ENCODE data around the gene CHD2. TPM values are rescaled to one million over a fixed set of nuclear protein-coding genes. Genes with fewer than 3 reads are reported as not detected.

Gene CHD2
- total and polyA plus RNA-seq, 9 donors: 53.4 to 71.2 (median 54.8) TPM

DNA sequence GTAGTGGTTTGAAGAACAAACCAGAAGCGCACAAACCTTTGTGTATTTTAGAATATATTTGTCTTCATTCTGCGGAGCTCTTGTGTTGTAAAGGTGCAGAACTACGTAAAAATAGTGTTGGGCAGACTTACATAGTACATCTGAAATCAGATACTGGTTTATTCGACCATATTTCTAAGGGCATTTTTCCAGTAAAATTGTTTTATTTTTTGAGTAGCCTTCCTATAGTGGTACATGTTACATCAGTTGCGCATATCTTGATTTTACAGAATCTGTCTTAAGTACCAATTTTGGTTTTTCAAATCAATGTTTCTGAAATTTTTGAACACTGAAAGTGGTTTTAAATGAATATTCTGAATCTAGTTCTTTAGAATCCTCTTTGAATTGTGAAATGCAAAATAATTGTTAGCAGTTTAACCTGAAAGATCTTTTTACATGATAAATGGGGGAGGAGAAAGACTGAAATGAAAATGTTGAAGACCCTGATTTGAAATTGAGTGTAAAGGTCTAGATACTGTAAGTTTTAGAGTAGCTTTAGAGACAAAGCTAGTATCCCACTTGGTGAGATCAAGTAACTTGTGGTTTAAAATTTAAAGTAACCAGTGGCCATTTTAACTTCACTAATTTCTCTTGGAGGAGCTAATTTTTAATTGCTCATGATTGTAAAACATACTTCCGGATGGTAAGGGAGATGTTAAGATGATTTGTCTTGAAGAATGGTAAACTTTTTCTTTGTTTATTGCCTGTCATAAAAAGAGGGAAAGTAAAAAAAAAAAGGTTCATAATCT, 15.5 kb upstream of the CHD2 start:
- peak; percentile 64 for DNase-seq
- H3K4me3 ChIP-seq (ENCODE audit: low read length): peak overlapping the region; percentile 64
- 0% methylated on average over 1 of the region's 6 CpGs for WGBS (ENCODE audit: insufficient coverage)

DNA sequence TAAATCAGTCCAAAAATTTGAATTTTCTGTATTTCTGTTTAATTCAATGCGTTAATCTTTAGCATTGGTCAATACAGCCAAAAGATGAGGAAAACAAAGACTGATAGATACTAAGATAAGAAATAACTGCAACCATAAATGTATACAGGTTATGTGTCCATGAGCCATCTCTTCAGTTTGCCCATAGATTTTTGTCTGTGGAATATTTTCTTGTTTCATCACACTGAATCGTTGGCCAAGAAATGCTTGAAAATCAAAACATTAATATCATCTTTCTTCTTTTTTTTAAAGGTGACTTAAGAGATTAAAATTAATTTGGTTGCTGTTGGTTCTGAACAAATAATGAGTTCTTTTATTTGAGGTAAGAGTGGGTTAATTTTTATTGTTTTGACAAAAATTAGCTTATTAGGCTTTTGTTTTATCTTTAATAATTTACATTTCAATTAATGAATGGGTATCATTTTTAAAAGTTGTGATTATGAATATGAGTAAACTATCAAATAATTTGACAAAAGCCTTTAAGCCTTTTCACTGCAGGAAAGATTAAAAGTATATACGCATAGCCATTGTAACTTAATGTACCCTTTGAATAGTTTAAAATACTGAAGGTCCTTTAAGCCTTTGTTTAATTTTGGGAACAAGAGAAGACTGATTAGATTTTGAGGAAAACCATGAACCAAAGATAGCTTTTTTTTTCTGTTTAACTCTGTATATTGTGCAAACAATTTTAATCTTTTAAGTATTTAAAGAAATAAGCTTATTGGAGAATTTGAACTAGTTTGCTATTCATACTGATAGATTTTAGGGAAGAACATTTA, 14.7 kb upstream of the CHD2 start:
- WGBS (ENCODE audit: insufficient coverage): no CpG with 5 or more reads among the region's 3 CpGs
- Histone ChIP-seq H3K27ac (ENCODE audit: low read length) (peak overlapping the region; percentile 98), H3K9me3 (replicated peaks; ENCODE audit: control insufficient read depth, low read depth, low read length) (no peaks in the 10 kb centered on the region), H3K27me3 (ENCODE audit: control insufficient read depth, insufficient read depth, low read length) (no peaks in the 10 kb centered on the region), H3K36me3 (ENCODE audit: control insufficient read depth, insufficient read depth, low read length) (peaks cover 10% of the 10 kb centered on the region), H3K4me3 (ENCODE audit: low read length) (peak overlapping the region; percentile 64), H3K4me1 (ENCODE audit: control insufficient read depth, insufficient read depth, low read length) (peaks cover 17% of the 10 kb centered on the region)
- no peak for DNase-seq

More for the DNA sequence above, 15.5 kb upstream of the CHD2 start:
- no peaks in the 10 kb centered on the region for H3K9me3 ChIP-seq (replicated peaks; ENCODE audit: control insufficient read depth, low read depth, low read length)
- H3K27me3 ChIP-seq (ENCODE audit: control insufficient read depth, insufficient read depth, low read length): no peaks in the 10 kb centered on the region
- H3K4me1 ChIP-seq (ENCODE audit: control insufficient read depth, insufficient read depth, low read length): peaks cover 19% of the 10 kb centered on the region
- H3K36me3 ChIP-seq (ENCODE audit: control insufficient read depth, insufficient read depth, low read length): peaks cover 8% of the 10 kb centered on the region
- peak overlapping the region; percentile 98 for H3K27ac ChIP-seq (ENCODE audit: low read length)

DNA sequence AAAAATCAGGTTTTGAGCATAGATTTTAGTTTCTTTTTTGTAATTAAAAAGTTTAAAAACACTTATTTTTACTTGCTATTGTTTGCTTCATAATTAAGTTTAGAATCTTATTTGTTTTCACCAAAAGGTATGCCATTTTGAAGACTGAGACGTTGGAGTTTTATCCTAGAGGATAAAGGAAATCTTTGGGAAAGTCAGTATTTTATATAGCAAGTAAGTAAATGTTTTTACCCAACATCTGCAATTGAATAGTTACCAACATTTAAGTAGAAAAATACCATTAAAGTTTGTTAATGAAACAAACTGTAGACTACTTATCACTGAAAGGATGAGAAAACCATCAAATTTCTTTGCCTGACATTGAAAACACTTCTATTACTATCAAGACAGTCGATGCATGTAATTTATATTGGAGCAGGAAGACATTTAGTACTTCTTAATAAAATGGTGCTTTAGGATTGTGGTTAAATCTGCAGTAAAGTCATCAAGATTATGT, 14.0 kb upstream of the CHD2 start:
- Histone ChIP-seq H3K36me3 (ENCODE audit: control insufficient read depth, insufficient read depth, low read length) (peaks cover 16% of the 10 kb centered on the region), H3K27ac (ENCODE audit: low read length) (peak overlapping the region; percentile 98), H3K27me3 (ENCODE audit: control insufficient read depth, insufficient read depth, low read length) (no peaks in the 10 kb centered on the region), H3K4me1 (ENCODE audit: control insufficient read depth, insufficient read depth, low read length) (peaks cover 10% of the 10 kb centered on the region), H3K9me3 (replicated peaks; ENCODE audit: control insufficient read depth, low read depth, low read length) (no peaks in the 10 kb centered on the region), H3K4me3 (ENCODE audit: low read length) (no peak overlapping the region)
- DNase-seq: no peak
- no CpG with 5 or more reads among the region's 2 CpGs for WGBS (ENCODE audit: insufficient coverage)

DNA sequence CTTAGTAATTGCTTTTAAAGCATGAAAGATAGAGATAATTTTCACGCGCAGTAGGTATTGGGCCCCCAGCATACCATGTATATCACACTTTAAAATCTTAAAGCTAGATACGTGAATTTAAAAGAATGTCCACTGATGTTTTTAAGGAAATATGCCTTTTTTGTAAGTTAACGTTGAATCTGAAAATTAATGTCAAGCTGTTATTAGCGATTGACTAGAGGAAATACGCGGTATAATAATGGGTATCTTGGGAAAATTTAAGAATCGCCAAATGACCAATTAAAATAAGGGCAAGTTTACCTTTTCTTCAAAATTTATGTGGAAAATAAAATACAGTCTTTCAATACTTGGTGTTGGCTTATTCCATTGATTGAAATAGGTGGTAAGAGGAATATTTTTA, 13.3 kb upstream of the CHD2 start:
- peaks cover 3% of the 10 kb centered on the region for H3K4me1 ChIP-seq (ENCODE audit: control insufficient read depth, insufficient read depth, low read length)
- WGBS (ENCODE audit: insufficient coverage): no CpG with 5 or more reads among the region's 8 CpGs
- no peak overlapping the region for H3K4me3 ChIP-seq (ENCODE audit: low read length)
- no peak for DNase-seq
- H3K9me3 ChIP-seq (replicated peaks; ENCODE audit: control insufficient read depth, low read depth, low read length): no peaks in the 10 kb centered on the region
- peaks cover 16% of the 10 kb centered on the region for H3K36me3 ChIP-seq (ENCODE audit: control insufficient read depth, insufficient read depth, low read length)
- no peak overlapping the region for H3K27ac ChIP-seq (ENCODE audit: low read length)
- H3K27me3 ChIP-seq (ENCODE audit: control insufficient read depth, insufficient read depth, low read length): no peaks in the 10 kb centered on the region

DNA sequence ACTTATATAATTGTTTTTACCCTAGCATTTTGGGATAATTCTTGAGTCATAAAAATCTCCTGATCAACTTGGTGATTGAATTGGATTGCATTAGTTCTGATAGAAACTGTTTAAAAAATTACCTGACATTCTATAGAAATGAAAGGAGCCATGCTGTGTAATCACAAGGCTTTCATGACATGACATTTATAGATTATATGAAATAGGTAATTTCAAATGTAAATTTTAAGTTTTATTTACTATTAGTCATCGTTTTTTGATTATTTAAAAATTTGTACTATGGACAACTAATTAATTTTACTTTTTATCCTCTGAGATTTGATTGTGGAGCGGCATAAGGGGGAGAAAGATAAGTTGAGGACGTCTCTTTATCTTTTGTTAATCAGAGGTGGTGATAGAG, 12.3 kb upstream of the CHD2 start:
- no CpG with 5 or more reads among the region's 3 CpGs for WGBS (ENCODE audit: insufficient coverage)
- no peaks in the 10 kb centered on the region for H3K27me3 ChIP-seq (ENCODE audit: control insufficient read depth, insufficient read depth, low read length)
- H3K27ac ChIP-seq (ENCODE audit: low read length): no peak overlapping the region
- H3K36me3 ChIP-seq (ENCODE audit: control insufficient read depth, insufficient read depth, low read length): peaks cover 22% of the 10 kb centered on the region
- H3K9me3 ChIP-seq (replicated peaks; ENCODE audit: control insufficient read depth, low read depth, low read length): no peaks in the 10 kb centered on the region
- no peaks in the 10 kb centered on the region for H3K4me1 ChIP-seq (ENCODE audit: control insufficient read depth, insufficient read depth, low read length)
- DNase-seq: no peak
- no peak overlapping the region for H3K4me3 ChIP-seq (ENCODE audit: low read length)

DNA sequence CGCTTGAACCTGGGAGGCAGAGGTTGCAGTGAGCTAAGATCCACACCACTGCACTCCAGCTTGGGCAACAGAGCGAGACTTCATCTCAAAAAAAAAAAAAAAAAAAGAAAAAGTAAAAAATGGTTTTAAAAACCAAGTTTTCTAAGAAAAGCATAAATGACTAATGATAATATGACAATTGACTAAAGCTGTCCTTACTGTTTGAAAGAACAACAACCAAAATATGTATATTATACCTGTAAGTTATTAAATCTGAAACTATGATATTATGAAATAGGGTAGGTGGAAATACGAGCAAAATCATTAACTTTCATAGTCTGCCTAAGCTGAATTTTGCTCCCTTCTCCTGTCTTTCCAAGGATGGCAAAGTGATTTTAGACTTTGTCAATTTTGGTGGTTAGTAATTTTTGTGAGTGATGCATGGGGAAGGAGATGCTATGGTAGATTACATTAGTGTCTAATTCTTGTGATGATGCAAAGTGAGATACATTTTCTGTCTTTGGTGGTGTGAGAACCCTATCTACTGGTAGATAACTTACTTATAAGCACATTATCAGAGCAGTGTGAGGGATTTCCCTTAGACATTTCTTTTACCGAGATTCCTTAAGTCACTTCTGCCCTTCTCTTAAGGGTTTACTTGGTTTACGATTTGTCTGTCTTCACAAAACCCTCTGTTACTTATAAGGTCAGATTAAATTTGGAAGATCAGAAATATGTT, 10.6 kb upstream of the CHD2 start:
- no peak overlapping the region for H3K4me3 ChIP-seq (ENCODE audit: low read length)
- peaks cover 34% of the 10 kb centered on the region for H3K36me3 ChIP-seq (ENCODE audit: control insufficient read depth, insufficient read depth, low read length)
- no peaks in the 10 kb centered on the region for H3K27me3 ChIP-seq (ENCODE audit: control insufficient read depth, insufficient read depth, low read length)
- H3K9me3 ChIP-seq (replicated peaks; ENCODE audit: control insufficient read depth, low read depth, low read length): no peaks in the 10 kb centered on the region
- H3K4me1 ChIP-seq (ENCODE audit: control insufficient read depth, insufficient read depth, low read length): peaks cover under 1% of the 10 kb centered on the region
- no CpG with 5 or more reads among the region's 5 CpGs for WGBS (ENCODE audit: insufficient coverage)
- H3K27ac ChIP-seq (ENCODE audit: low read length): no peak overlapping the region
- DNase-seq: no peak

DNA sequence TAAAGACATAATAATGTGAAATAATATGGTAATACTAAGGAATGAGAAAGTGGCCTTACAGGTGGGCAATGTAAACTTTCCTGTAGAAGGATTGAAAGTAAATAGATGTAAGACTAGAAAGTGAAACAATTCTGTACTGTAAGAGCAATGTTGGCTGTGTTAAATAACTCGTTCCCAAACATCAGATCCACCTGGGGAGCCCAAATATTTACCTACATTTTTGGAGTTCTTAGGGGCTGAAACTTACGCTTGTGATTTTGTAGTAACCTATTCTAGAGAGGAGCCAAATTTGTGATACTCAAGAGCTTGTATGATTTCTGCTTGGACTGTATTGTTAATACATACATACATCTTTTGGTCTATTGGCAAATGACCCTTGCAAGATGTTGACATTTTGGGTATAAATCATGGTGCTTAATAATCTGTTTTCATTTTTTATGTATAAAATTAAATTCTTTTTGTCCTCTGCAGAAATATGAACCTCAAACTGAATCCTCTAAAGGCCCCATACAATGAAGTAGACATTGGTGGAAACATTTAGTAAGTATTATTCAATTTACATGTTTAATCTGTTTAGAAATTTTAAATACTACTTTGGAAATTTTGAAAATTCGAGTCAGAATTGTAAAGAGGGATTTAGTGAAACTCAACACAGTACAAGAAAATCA, 8.5 kb upstream of the CHD2 start:
- Histone ChIP-seq H3K36me3 (ENCODE audit: control insufficient read depth, insufficient read depth, low read length) (peaks cover 38% of the 10 kb centered on the region), H3K27ac (ENCODE audit: low read length) (no peak overlapping the region)
- no CpG with 5 or more reads among the region's 3 CpGs for WGBS (ENCODE audit: insufficient coverage)

DNA sequence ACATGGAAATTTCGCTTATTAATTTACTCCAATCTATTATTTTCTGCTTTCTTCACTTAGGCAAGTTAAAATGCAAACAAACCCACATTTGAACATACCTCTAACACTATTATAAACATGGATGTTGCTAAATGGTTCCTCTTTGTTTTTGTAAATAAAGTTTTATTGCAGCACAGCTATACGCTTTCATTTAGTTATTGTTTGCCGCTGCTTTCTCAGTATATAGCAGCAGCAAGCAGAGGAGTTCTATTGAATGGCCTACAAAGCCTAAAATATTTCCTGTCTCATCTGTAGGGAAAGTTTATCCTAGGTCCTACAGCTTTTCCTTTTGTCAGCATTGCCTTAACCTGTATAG, 7.9 kb upstream of the CHD2 start:
- Histone ChIP-seq H3K27me3 (ENCODE audit: control insufficient read depth, insufficient read depth, low read length) (no peaks in the 10 kb centered on the region), H3K27ac (ENCODE audit: low read length) (no peak overlapping the region), H3K36me3 (ENCODE audit: control insufficient read depth, insufficient read depth, low read length) (peaks cover 38% of the 10 kb centered on the region), H3K9me3 (replicated peaks; ENCODE audit: control insufficient read depth, low read depth, low read length) (no peaks in the 10 kb centered on the region), H3K4me3 (ENCODE audit: low read length) (no peak overlapping the region), H3K4me1 (ENCODE audit: control insufficient read depth, insufficient read depth, low read length) (peaks cover 3% of the 10 kb centered on the region)
- no CpG with 5 or more reads among the region's 3 CpGs for WGBS (ENCODE audit: insufficient coverage)
- no peak for DNase-seq

More for the DNA sequence above, 8.5 kb upstream of the CHD2 start:
- Histone ChIP-seq H3K9me3 (replicated peaks; ENCODE audit: control insufficient read depth, low read depth, low read length) (no peaks in the 10 kb centered on the region), H3K4me1 (ENCODE audit: control insufficient read depth, insufficient read depth, low read length) (peaks cover 3% of the 10 kb centered on the region), H3K4me3 (ENCODE audit: low read length) (no peak overlapping the region), H3K27me3 (ENCODE audit: control insufficient read depth, insufficient read depth, low read length) (no peaks in the 10 kb centered on the region)
- no peak for DNase-seq

DNA sequence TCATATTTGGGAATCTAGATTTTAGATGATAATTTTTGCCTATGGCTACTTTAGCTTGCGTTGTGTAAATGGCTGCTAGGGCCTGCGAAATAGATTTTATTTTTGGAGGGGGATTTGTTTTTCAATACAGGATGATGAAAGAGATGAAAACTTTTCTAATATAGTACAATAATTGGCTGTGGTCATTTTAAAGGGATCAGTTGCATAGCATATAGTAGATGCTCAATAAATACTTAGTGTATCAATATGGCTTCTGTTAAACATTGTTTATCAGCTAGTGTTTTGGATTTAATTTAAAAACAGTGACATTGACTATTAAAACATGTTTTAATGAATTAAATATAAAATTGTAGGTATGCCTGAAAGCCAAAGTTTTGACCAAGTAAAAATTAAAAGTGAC, 6.9 kb upstream of the CHD2 start:
- H3K4me3 ChIP-seq (ENCODE audit: low read length): no peak overlapping the region
- H3K36me3 ChIP-seq (ENCODE audit: control insufficient read depth, insufficient read depth, low read length): peaks cover 40% of the 10 kb centered on the region
- DNase-seq: no peak
- H3K4me1 ChIP-seq (ENCODE audit: control insufficient read depth, insufficient read depth, low read length): peaks cover 3% of the 10 kb centered on the region
- no peaks in the 10 kb centered on the region for H3K27me3 ChIP-seq (ENCODE audit: control insufficient read depth, insufficient read depth, low read length)
- no peaks in the 10 kb centered on the region for H3K9me3 ChIP-seq (replicated peaks; ENCODE audit: control insufficient read depth, low read depth, low read length)
- no peak overlapping the region for H3K27ac ChIP-seq (ENCODE audit: low read length)
- WGBS (ENCODE audit: insufficient coverage): no CpG with 5 or more reads among the region's 2 CpGs
